Measurements from ENCODE around the gene FAM117B.

FAM117B gene

DNA sequence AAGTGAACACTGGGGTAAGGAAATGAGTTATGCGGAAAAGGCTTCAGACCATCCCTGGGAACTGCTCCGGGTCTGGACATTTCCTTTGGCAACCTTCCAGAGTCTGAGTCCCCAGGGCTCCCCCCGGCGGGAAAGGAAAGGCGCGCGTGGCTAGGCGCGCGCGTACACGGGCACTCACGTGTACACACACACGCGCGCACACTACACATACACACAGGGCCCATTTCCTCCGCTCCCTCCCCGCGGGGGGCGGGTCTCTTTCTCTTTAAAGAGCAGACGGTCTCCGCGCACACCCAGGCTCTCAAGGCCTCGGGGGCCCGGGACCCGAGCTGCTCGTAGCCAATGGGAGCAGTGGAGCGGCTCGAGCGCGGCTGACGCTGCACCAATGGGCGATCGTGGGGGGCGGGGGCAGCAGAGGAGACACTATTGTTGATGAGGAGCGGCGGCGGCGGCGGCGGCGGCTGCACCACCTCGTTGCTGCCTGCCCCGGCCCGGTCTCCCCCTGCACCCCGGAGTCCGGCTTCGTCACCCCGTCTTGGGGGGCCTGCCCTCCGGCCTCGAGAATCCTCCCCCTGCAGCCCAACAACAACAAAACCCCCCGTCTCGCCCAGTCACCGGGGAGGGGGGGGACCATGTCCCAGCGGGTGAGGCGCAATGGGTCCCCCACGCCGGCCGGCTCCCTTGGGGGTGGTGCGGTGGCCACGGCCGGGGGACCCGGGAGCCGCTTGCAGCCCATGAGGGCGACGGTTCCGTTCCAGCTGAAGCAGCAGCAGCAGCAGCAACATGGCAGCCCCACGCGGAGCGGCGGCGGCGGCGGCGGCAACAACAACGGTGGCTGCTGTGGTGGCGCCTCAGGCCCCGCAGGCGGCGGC lies at the start of gene FAM117B:
TSS of gene FAM117B (plus strand) at position 414 of the 872 bp plus-strand sequence. CDS start at position 633, 219 bp downstream.
- H3K4me3 ChIP-seq (ENCODE audit: low read length) = peak within 1 kb of the TSS; percentile 86
- no peaks in the 10 kb centered on the region for H3K27me3 ChIP-seq (replicated peaks; ENCODE audit: control insufficient read depth, insufficient read depth, low read length)
- H3K36me3 ChIP-seq (ENCODE audit: control insufficient read depth, insufficient read depth, low read length, severe bottlenecking) = no peaks in the 10 kb centered on the region
- H3K9ac ChIP-seq (ENCODE audit: low read length) = peak within 1 kb of the TSS; percentile 83
- peak; percentile 99 for DNase-seq (ENCODE audit: low read depth)
- no peaks in the 10 kb centered on the region for H3K9me3 ChIP-seq (ENCODE audit: control insufficient read depth, low read length)
- H3K4me1 ChIP-seq (ENCODE audit: control insufficient read depth, insufficient read depth, low read length) = no peaks in the 10 kb centered on the region

DNA sequence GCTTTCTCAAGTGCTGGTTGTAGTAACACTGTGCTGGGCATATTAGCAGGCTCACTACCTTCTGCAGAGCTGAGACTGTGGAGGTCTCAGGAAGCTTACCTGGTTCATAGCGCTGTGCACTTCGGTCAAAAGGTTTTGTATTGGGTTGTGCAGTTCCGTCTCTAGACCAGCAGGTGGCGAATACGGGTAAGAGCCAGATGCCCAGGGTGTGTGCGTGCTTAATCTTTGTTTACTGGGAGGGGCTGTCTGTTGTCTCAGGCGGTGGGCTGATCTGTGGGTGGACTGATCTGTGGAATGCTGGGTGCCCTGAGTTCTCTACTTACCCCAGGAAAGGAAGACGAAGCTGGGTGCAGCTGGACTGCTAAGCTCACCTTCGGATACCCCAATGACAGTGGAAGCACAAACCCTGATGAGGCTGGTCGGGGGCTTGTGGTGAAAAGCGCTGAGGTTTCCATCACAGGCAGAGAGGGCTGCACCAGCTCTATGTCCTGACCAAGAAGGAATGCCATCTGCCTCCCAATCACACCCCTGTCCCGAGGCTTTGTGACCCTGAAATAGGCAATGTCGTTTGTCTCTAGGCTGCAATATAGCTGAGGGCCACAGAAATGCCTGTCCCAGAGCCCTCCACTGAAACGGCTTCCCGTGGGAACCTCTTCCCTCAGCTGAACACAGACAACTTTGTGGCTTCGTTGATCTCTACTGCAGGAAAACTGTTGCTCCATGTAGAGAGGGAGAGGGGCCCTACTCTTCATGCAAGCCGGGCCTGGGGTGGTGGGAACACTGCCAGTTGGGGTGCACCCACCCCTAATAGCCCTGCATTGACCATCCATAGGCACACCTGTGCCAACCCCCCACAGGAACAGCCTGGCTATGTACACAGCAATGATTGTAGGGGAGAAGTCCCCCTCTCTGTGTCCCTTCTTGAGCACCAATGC lies 45.9 kb upstream of the FAM117B start:
- Histone ChIP-seq H3K9me3 (ENCODE audit: control insufficient read depth, low read length) (no peaks in the 10 kb centered on the region), H3K4me1 (ENCODE audit: control insufficient read depth, insufficient read depth, low read length) (peaks cover 7% of the 10 kb centered on the region), H3K9ac (ENCODE audit: low read length) (peak overlapping the region; percentile 51), H3K4me3 (ENCODE audit: low read length) (peak overlapping the region; percentile 58), H3K27me3 (replicated peaks; ENCODE audit: control insufficient read depth, insufficient read depth, low read length) (no peaks in the 10 kb centered on the region), H3K36me3 (ENCODE audit: control insufficient read depth, insufficient read depth, low read length, severe bottlenecking) (no peaks in the 10 kb centered on the region)
- DNase-seq (ENCODE audit: low read depth) = peak; percentile 94

DNA sequence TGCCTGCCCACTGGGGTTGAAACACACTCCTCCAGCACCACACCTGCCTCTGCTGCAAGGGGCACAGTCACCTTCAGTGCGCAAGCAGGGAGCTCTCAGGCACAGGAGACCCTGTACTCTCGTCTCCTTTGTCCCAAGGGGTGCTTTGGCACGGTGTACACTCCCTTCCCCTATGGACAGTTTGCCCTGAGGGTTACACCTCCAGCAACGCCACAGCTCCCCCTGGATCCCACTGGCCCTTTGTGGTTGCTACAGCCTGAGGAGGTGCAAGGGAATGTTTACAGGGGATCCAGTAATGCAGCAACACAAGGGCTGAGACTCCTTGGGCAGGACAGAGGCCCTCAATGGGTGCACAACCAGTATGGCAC lies 45.2 kb upstream of the FAM117B start:
- Histone ChIP-seq H3K4me1 (ENCODE audit: control insufficient read depth, insufficient read depth, low read length) (peaks cover 7% of the 10 kb centered on the region), H3K27me3 (replicated peaks; ENCODE audit: control insufficient read depth, insufficient read depth, low read length) (no peaks in the 10 kb centered on the region), H3K9ac (ENCODE audit: low read length) (no peak overlapping the region), H3K9me3 (ENCODE audit: control insufficient read depth, low read length) (no peaks in the 10 kb centered on the region), H3K4me3 (ENCODE audit: low read length) (no peak overlapping the region), H3K36me3 (ENCODE audit: control insufficient read depth, insufficient read depth, low read length, severe bottlenecking) (no peaks in the 10 kb centered on the region)
- DNase-seq (ENCODE audit: low read depth) = no peak

DNA sequence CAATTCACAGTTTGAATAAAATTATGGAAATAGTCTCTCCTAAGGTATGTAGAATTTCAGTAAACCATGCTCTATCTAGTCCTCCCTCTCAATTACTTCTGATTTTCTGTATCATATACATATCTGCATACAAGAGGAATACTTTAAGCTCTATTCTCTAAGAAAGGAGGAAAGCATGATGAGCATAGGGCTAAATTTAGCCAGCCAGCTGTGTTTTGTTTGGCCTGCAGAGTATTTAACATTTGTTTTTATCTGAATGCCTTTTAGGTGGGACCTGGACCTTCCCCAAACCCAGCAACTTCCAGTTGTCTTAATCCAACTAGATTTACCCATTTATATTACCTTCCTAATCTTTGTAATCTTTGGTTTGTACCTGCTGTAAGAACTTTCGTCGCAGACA lies 42.2 kb upstream of the FAM117B start:
- H3K4me3 ChIP-seq (ENCODE audit: low read length) = no peak overlapping the region

DNA sequence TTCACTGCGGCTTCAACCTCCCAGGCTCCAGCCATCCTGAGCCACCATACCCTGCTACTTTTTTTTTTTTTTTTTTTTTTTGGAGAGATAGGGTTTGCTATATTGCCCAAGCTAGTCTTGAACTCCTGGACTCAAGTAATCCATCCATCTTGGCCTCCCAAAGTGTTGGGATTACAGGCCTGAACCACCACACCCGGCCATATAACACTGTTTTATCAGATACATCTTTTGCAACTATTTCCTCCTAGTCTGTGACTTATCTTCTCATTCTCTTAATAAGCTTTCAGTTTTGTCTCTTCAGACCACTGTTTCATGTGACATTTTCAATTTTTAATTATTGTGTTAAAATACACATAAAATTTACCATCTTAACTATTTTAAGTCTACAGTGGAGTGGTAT lies 35.7 kb upstream of the FAM117B start:
- H3K9me3 ChIP-seq (ENCODE audit: control insufficient read depth, low read length) = no peaks in the 10 kb centered on the region
- H3K36me3 ChIP-seq (ENCODE audit: control insufficient read depth, insufficient read depth, low read length, severe bottlenecking) = no peaks in the 10 kb centered on the region
- H3K27me3 ChIP-seq (replicated peaks; ENCODE audit: control insufficient read depth, insufficient read depth, low read length) = no peaks in the 10 kb centered on the region
- peaks cover 8% of the 10 kb centered on the region for H3K4me1 ChIP-seq (ENCODE audit: control insufficient read depth, insufficient read depth, low read length)
- H3K4me3 ChIP-seq (ENCODE audit: low read length) = no peak overlapping the region
- DNase-seq (ENCODE audit: low read depth) = no peak
- no peak overlapping the region for H3K9ac ChIP-seq (ENCODE audit: low read length)

More for the DNA sequence above, 42.2 kb upstream of the FAM117B start:
- no peaks in the 10 kb centered on the region for H3K27me3 ChIP-seq (replicated peaks; ENCODE audit: control insufficient read depth, insufficient read depth, low read length)
- peak; percentile 16 for DNase-seq (ENCODE audit: low read depth)
- H3K9me3 ChIP-seq (ENCODE audit: control insufficient read depth, low read length) = no peaks in the 10 kb centered on the region
- no peaks in the 10 kb centered on the region for H3K36me3 ChIP-seq (ENCODE audit: control insufficient read depth, insufficient read depth, low read length, severe bottlenecking)
- no peak overlapping the region for H3K9ac ChIP-seq (ENCODE audit: low read length)
- peaks cover 7% of the 10 kb centered on the region for H3K4me1 ChIP-seq (ENCODE audit: control insufficient read depth, insufficient read depth, low read length)

DNA sequence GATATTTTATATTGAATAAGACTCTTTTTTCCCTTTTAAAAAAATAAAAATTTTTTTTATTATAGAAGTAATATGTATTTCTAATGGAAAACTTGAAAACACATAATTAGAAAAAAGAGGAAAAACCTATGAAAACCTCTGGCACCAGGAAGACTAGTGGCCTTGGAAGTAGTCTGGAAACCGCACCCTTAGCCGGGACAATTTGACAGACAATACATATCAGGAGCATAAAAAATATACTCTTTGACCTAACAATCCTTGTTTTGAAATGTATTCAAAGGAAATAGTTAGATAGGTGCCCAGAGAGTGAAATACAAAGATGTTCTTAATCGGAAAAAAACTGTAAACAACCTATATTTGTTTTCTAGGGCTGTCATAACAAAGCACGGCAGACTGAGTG lies 34.9 kb upstream of the FAM117B start:
- Histone ChIP-seq H3K4me3 (ENCODE audit: low read length) (no peak overlapping the region), H3K36me3 (ENCODE audit: control insufficient read depth, insufficient read depth, low read length, severe bottlenecking) (no peaks in the 10 kb centered on the region), H3K9me3 (ENCODE audit: control insufficient read depth, low read length) (no peaks in the 10 kb centered on the region), H3K27me3 (replicated peaks; ENCODE audit: control insufficient read depth, insufficient read depth, low read length) (no peaks in the 10 kb centered on the region), H3K4me1 (ENCODE audit: control insufficient read depth, insufficient read depth, low read length) (peaks cover 8% of the 10 kb centered on the region), H3K9ac (ENCODE audit: low read length) (no peak overlapping the region)
- DNase-seq (ENCODE audit: low read depth) = no peak

DNA sequence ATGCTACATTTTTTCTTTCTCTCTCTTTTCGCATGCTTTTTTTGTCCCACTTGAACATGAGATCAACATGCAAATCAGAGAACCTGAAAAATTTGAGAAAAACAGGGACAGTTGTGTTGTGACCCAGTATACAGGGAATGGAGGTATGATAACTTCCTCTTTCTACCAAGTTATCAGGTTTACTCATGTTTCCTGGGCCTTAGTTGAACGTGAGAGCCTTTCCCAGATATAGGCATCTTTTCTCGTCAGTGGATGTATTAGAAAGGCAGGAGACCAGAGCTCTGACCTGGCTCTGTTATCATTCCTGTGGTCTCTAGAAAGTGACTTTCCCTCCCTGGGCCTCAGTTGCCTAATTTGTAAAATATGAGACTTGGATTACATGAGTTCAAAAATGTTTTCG lies 30.1 kb upstream of the FAM117B start:
- no peaks in the 10 kb centered on the region for H3K36me3 ChIP-seq (ENCODE audit: control insufficient read depth, insufficient read depth, low read length, severe bottlenecking)
- H3K4me3 ChIP-seq (ENCODE audit: low read length) = no peak overlapping the region
- no peaks in the 10 kb centered on the region for H3K27me3 ChIP-seq (replicated peaks; ENCODE audit: control insufficient read depth, insufficient read depth, low read length)
- H3K9me3 ChIP-seq (ENCODE audit: control insufficient read depth, low read length) = no peaks in the 10 kb centered on the region
- DNase-seq (ENCODE audit: low read depth) = no peak
- no peak overlapping the region for H3K9ac ChIP-seq (ENCODE audit: low read length)
- peaks cover 8% of the 10 kb centered on the region for H3K4me1 ChIP-seq (ENCODE audit: control insufficient read depth, insufficient read depth, low read length)

DNA sequence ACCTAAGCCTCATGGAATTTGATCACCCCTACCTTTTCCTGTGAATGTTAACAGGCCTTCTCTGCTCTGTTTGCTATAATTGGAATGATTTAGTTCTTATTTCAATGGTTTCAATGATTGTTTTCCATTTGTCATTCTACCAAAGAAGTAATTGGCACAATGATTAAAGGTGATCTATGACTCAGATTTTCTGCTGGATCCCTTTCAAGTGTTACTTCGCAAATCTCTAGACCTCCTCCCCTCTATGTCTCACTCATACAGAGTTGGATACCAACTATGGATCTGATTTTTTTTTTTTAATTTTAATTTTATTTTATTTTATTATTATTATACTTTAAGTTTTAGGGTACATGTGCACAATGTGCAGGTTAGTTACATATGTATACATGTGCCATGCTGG lies 29.6 kb upstream of the FAM117B start:
- H3K4me1 ChIP-seq (ENCODE audit: control insufficient read depth, insufficient read depth, low read length) = peaks cover 11% of the 10 kb centered on the region
- no peaks in the 10 kb centered on the region for H3K36me3 ChIP-seq (ENCODE audit: control insufficient read depth, insufficient read depth, low read length, severe bottlenecking)
- H3K9me3 ChIP-seq (ENCODE audit: control insufficient read depth, low read length) = no peaks in the 10 kb centered on the region
- H3K9ac ChIP-seq (ENCODE audit: low read length) = no peak overlapping the region
- no peaks in the 10 kb centered on the region for H3K27me3 ChIP-seq (replicated peaks; ENCODE audit: control insufficient read depth, insufficient read depth, low read length)
- no peak overlapping the region for H3K4me3 ChIP-seq (ENCODE audit: low read length)
- DNase-seq (ENCODE audit: low read depth) = no peak

DNA sequence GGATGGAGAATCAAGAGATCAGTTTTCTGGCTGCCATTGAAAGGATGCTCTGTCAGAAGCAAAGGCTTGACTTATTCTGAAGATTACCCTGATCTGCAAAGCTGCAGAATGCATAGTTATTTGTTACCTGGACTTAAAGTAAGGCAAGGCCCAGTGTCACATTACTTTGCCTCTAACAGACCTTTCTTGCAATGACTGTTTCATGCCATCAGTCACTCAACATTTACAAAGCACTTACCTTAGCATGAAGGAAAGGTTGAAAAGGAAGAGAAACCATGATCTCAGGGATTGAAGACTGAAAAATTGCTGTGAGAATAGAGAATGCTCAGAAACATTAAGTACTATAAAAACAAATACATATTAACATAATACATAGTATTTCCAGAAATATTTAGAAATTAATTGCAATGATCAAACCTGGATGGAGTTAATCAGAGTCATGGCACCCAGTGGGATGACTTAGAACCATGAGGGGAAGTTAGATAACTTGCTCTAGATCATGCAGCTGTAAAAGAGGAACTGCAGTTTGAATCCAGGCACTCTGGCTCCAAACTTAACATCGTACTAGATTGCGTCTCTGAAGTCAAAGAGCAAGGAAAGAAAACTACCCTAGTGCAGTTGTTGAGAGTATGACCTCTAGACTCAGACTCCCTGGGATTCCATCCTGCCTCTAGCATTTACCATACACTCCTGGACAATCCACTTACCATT lies 26.5 kb upstream of the FAM117B start:
- Histone ChIP-seq H3K9ac (ENCODE audit: low read length) (no peak overlapping the region), H3K36me3 (ENCODE audit: control insufficient read depth, insufficient read depth, low read length, severe bottlenecking) (no peaks in the 10 kb centered on the region), H3K27me3 (replicated peaks; ENCODE audit: control insufficient read depth, insufficient read depth, low read length) (no peaks in the 10 kb centered on the region), H3K9me3 (ENCODE audit: control insufficient read depth, low read length) (no peaks in the 10 kb centered on the region), H3K4me1 (ENCODE audit: control insufficient read depth, insufficient read depth, low read length) (peaks cover 3% of the 10 kb centered on the region), H3K4me3 (ENCODE audit: low read length) (no peak overlapping the region)
- DNase-seq (ENCODE audit: low read depth) = no peak

DNA sequence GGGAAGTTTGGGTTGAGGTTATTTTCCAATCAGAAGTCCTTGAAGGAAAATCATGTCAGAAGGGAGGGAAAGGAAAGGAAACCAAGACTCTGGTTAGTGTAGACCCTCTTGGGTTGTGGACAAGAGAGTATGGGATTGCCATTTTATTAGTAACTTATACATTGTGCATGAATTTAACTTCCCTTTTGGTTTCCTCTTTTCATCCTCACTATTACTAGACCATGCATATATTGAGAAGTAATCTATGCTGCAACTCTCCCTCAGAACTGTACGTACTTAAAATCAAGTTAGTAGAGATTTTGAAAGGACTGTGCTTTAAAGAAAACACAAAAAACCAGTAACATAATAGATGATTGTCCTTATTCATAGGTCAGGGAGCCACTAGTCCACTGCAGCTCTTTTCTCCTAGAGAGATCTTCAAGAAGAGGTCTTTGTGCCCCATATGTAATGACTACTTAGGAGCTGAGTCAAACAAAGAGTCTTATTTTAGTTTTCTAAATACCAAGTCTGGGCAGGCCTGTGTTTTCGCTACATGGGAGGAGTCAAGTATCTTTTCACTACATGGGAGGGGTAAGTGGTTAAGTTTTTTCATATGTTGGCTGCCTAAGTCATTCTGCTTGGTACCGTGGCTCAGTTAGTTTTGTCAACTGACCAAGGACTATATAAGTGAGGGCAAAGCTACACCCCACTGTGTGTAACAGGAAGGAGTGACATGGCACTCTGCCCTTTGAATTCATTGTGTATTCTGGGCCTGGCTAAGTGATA lies 25.2 kb upstream of the FAM117B start:
- DNase-seq (ENCODE audit: low read depth) = peak; percentile 15
- no peaks in the 10 kb centered on the region for H3K9me3 ChIP-seq (ENCODE audit: control insufficient read depth, low read length)
- no peak overlapping the region for H3K9ac ChIP-seq (ENCODE audit: low read length)
- no peaks in the 10 kb centered on the region for H3K27me3 ChIP-seq (replicated peaks; ENCODE audit: control insufficient read depth, insufficient read depth, low read length)
- H3K4me3 ChIP-seq (ENCODE audit: low read length) = no peak overlapping the region
- no peaks in the 10 kb centered on the region for H3K36me3 ChIP-seq (ENCODE audit: control insufficient read depth, insufficient read depth, low read length, severe bottlenecking)
- H3K4me1 ChIP-seq (ENCODE audit: control insufficient read depth, insufficient read depth, low read length) = peaks cover 3% of the 10 kb centered on the region
